Mucosa of gallbladder (tissue), 1 donor: ENCODE measurements around the gene CFAP206. TPM values are rescaled to one million over a fixed set of nuclear protein-coding genes. Genes with fewer than 3 reads are reported as not detected.

Experiments
- DNase-seq: peaks from one replicate; pipeline ENCODE4 v3.0.0-alpha.2; 2020; ENCODE audit warnings: low spot score
- total RNA-seq: library from RNA; stranded (reverse); gene quantifications from one replicate; pipeline ENCODE4 v1.2.1, GENCODE V29; 2021
- donor health status: DM: no; HTN: no; CAD: no.

Gene CFAP206, protein sequence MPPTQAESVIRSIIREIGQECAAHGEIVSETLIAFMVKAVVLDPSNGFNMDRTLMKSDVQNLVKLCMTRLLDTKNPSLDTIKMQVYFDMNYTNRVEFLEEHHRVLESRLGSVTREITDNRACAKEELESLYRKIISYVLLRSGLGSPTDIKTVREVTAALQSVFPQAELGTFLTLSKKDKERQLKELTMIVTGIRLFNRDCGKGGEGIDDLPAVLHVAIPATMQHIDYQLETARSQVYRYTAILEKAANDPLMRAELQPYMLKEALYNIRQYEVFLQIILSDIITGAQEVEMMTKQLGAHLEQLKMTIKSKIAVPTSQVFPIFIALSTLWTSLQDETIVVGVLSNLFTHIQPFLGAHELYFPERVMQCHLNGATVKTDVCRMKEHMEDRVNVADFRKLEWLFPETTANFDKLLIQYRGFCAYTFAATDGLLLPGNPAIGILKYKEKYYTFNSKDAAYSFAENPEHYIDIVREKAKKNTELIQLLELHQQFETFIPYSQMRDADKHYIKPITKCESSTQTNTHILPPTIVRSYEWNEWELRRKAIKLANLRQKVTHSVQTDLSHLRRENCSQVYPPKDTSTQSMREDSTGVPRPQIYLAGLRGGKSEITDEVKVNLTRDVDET
- 0.40 TPM for total RNA-seq

GRCh38 chr6:87407901-87408720, at the start of gene CFAP206:
CFAP206 (plus strand) TSS chr6:87407972; CDS start chr6:87409840, 1,868 bp downstream.
- DNase-seq: peak; percentile 76

- DNase-seq: no peak
These were observed 43.0 kb upstream of the CFAP206 start for GRCh38 chr6:87364602-87365252.

GRCh38 chr6:87366072-87366827, 41.5 kb upstream of the CFAP206 start:
- no peak for DNase-seq

GRCh38 chr6:87366899-87367298, 40.9 kb upstream of the CFAP206 start:
- no peak for DNase-seq

GRCh38 chr6:87373377-87373776, 34.4 kb upstream of the CFAP206 start:
- no peak for DNase-seq

GRCh38 chr6:87375315-87375714, 32.5 kb upstream of the CFAP206 start:
- DNase-seq: no peak

DNA sequence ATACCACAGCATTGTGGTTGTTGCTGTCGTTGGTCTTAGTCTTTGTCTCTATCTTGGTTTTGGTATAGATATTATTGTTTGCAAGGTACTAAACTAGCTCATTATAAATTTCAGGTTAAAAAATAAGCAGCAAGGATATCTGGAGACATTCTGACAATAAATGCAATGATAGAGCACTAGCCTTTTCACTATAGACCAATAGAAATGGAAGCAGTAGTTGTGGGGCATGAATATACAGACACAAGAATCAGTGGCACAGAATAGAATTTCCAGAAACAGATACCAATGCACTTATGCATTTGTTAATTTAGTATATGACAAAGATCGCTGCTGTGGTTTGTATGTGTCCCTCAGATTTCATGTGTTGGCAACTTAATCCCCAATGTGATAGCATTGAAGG, 31.1 kb upstream of the CFAP206 start:
- DNase-seq: no peak

GRCh38 chr6:87378947-87379346, 28.8 kb upstream of the CFAP206 start:
- no peak for DNase-seq

GRCh38 chr6:87382861-87383260, 24.9 kb upstream of the CFAP206 start:
- DNase-seq: no peak

DNA sequence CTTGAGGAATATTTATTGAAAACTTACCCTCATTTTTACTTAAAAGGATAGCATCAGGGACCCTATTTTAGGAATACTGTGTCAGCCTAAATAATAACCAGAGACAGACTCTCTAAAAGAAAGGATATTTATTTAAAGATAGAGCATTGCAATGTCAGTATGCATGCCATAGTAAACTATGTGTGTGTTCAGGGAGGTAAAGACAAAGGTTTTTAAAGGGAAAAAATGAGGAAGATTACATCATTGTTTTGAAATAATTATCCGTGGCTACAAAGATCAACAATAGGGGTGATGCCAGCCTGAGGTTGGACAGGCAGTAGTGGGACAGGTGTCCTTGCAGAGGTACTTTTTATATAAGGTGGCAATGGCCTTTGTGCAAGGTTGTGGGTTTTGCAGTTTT, 23.7 kb upstream of the CFAP206 start:
- DNase-seq: no peak

GRCh38 chr6:87384449-87384848, 23.3 kb upstream of the CFAP206 start:
- DNase-seq: no peak

DNA sequence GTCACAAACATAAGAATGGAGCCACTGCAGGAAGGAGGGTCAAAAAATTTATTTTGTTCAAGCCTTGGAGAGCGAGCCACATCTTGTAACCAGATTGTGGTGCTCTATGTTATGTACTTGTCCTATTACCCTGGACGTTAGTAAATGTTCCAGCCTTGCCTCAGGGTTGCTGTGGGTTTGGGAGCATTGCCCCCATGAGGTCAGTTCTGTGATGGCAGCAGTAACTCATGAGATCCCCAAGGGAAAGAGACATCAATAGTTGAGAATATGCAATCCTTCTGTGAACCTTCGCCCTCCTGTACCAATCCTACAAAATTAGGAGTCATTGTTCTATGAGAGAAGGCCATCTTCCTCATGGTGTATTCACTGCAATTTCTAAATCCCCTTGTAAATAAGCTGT, 16.4 kb upstream of the CFAP206 start:
- no peak for DNase-seq

DNA sequence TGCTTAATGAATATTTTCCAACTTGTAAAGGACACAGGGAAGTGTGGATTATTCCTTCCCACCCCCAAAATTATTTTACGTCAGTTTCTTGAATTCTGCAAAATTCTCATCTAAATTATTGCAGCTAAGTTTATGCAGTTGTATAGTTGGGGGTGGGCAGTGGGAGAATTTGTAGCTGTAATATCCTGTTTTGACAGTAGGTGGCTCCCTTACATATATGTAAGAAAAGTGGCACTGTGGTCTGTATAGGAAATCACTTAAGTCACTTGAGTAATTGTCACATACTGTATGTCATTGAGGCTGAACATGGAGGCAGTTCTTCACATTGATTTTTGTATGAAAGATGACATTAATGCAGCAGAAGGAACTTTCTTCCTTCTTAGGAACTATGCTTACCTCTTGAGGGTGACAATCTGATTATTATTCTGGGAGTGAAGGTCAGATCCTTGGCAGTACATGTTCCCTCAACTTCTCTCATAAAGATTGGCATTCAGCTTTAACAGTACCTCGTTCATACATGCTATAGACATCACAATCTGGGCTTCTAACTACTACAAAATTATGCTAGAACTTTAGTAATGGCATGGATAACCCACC, 14.6 kb upstream of the CFAP206 start:
- DNase-seq: peak; percentile 16

GRCh38 chr6:87395431-87395830, 12.3 kb upstream of the CFAP206 start:
- no peak for DNase-seq

DNA sequence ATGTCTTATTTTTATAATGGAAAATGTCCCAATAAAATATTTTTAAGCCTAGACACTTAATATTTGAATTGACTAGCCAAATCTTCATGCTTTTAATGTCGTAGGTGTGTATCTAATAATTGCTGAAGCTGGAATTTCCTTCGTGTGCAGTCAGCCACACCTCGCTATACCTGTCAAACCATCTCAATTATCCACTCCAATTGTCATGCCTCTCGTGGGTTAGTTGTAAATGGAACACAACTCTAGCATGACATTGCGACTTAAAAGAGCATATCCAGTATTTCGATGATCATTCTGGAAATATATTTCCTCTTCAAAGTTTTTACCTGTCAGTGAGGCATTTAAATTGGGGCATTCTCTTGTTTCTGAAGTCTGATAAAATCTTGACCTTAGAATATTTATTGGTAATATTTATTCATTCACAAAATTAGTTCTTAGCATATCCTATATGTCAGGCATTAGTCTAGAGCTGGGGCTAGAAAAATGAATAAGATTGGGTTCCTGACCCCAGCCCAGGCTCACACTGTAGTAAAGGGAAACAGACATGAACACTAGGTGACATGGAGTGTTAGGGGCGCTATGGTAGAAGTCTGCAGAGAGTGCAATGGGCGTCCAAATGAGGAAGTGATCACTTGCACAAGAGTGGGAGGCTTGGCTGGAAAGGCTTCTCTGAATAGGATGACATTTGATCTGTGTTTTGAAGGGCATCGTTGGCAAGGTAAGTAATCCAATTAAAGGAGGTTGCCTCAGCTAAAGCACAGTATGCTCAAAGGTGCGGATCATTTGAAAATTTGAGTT, 11.0 kb upstream of the CFAP206 start:
- no peak for DNase-seq

DNA sequence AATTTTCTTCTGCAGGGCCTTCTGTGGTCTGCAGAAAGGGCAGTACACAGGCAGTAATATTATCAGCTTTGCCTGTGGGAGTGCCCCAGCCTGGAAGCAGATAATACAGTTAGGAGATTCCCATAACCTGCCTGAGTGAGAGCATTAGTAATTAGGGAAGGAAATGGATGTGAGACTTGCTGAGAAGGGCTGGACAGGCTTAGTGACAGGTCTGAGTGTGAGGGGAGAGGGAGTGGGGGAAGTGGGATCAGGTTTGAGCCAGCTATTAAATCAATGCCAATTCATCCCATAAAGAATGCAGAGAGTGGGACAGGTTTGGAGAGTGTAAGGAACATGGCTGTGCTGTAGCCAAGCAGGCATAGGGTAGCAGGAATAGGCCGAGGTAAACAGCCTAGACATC, 10.1 kb upstream of the CFAP206 start:
- no peak for DNase-seq

DNA sequence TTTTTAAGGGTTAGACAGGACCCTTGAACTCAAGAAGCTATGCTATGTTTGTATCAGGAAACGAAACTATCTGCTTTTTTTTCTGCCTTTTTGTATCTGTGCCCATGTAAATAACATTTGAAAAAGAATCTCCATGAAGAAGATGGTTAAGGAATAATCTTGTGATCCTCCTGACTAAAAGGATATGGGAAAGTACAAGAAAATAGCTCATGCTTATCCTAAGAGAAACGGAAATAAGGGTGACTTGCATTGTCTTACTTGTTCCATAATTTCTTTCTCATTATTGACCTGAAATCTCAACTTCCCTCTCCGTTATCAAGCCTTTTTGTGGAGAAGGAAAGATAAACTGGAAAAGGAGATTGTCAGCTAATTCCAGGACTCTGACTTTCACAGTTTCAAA, 5.9 kb upstream of the CFAP206 start:
- DNase-seq: no peak

DNA sequence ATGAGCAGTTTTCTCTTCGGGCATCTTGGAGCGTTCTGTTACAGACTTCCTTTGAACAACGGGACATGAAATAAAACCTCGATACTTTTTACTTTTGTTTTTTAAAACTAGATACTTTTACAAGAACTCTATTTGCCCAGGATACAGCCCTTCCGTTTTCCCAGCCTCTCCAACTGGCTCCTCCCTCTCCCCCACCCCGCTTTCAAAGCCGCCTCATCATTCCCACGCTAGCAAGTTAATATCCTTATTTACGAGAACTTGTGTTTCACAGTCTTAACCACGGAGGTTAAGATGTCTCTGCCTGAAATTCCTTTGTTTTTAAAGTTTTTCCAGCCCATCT, 241 bp upstream of the CFAP206 start:
- DNase-seq: no peak

DNA sequence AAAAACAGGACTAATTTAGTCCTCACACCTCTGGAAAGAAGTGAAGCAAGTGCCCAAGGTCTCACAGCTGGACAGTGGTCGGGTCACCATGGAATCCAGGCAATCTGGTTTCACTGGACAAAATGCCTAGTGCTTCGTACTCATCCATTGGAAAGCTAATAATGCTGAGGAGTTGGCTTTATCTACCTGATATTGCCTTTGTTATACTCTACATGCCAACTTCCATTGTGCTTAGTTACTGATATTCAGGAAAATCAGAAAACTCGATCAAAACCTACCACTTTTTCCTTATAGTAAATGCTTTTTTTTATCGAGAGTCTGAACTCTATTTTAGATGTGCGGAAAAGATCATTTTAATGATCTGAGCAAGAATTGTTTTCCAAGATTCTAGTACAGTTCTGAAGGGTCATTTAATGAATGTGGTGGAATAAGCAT, 966 bp downstream of the CFAP206 start:
- DNase-seq: no peak

DNA sequence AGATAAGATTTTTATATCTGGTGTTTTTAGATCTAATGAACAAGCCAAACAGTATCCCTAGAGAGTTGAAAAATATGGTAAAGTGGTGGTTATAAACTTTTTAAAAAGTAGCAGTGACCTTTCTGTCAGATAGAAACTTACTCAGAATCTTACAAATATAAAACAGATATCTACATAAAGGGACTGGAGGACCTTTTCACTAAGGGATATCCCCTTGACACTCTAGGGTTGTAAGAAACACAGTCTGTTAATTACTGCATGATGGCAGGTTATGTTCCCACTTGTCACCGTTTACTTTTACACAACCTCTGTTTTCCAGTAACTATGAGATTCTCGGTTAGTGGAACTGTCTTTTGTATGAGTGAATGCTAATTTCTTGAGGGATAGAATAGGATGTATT, 11.5 kb downstream of the CFAP206 start:
- no peak for DNase-seq
